DOHH2 (cell line): ENCODE data around the gene HORMAD2.

Experiments
- CTCF ChIP-seq: fragments of 200-600 bp; sonication (generic); IDR thresholded peaks from one replicate; pipeline ENCODE4 v1.5.1; 2014; ENCODE audit warnings: antibody characterized with exemption, mild to moderate bottlenecking, low read depth, low read length; ENCODE audit not compliant: poor library complexity, severe bottlenecking
- EZH2phosphoT487 ChIP-seq: fragments of 200-600 bp; sonication (generic); IDR thresholded peaks from 2 replicates; pipeline ENCODE4 v1.6.1; 2017; ENCODE audit warnings: borderline replicate concordance, mild to moderate bottlenecking, antibody characterized with exemption, low read length, moderate library complexity, mixed read lengths

- no peak for TF ChIP-seq CTCF
- no peak for TF ChIP-seq EZH2phosphoT487
Observed at GRCh38 chr22:30216710-30217109, 136.4 kb downstream of the HORMAD2 start.
